GM12878 (cell line): Measurements from ENCODE around the gene NKX2-8. TPM values are rescaled to one million over a fixed set of nuclear protein-coding genes. Genes with fewer than 3 reads are reported as not detected.

Experiments
- CHD1 ChIP-seq: IDR thresholded peaks from 2 replicates; pipeline ENCODE4 v1.6.1; 2012; ENCODE audit warnings: low read depth, low read length, improper control_type of control experiment
- KAT2A ChIP-seq: conservative IDR thresholded peaks from 2 replicates; pipeline ENCODE4 v1.6.1; 2011; ENCODE audit warnings: low read depth, low read length; ENCODE audit not compliant: control insufficient read depth
- MEF2B ChIP-seq: fragments of 450-650 bp; IDR thresholded peaks from 2 replicates; pipeline ENCODE4 v1.6.1; 2018; ENCODE audit warnings: mild to moderate bottlenecking, moderate library complexity; ENCODE audit not compliant: partially characterized antibody, poor library complexity, severe bottlenecking
- MTA3 ChIP-seq: IDR thresholded peaks from 2 replicates; pipeline ENCODE4 v1.6.1; 2012; ENCODE audit warnings: low read length, inconsistent platforms, borderline replicate concordance
- RFX5 ChIP-seq: IDR thresholded peaks from 2 replicates; pipeline ENCODE4 v1.6.1; 2011; ENCODE audit warnings: low read depth, low read length, improper control_type of control experiment
- RUNX3 ChIP-seq: IDR thresholded peaks from 2 replicates; pipeline ENCODE4 v1.6.1; 2012; ENCODE audit warnings: low read length, inconsistent platforms
- SMC3 ChIP-seq: IDR thresholded peaks from 2 replicates; pipeline ENCODE4 v1.6.1; 2011; ENCODE audit warnings: low read length, improper control_type of control experiment, borderline replicate concordance
- TARDBP ChIP-seq: IDR thresholded peaks from 2 replicates; pipeline ENCODE4 v1.6.1; 2016; ENCODE audit warnings: borderline replicate concordance
- TCF3 ChIP-seq: IDR thresholded peaks from 2 replicates; pipeline ENCODE4 v1.6.1; 2012; ENCODE audit warnings: low read depth, mild to moderate bottlenecking, low read length, borderline replicate concordance; ENCODE audit not compliant: insufficient read depth
- ZNF217 ChIP-seq: fragments of 450-650 bp; IDR thresholded peaks from 2 replicates; pipeline ENCODE4 v1.6.1; 2017; ENCODE audit warnings: antibody characterized with exemption, mild to moderate bottlenecking
- polyA plus RNA-seq, 11 experiments: library from polyadenylated mRNA; depleted of rRNA in 4 of 11; unstranded in 6 of 11; stranded (reverse) in 5 of 11; fragments of >200 nt; fragmentation: Nextera tagmentation in 4 of 11; fragmentation: Illumina TruSeq in 1 of 11; extraction: Ambion mirVana in 4 of 11; extraction: Trizol in 1 of 11; gene quantifications; 1 replicate in 1 of 11; 2 replicates in 10 of 11; pipeline versions ENCODE4 v1.2.1 to v1.2.3, GENCODE V29; 2011 to 2016; ENCODE audit warnings: inconsistent platforms in 2 of 11, missing spikeins in 2 of 11, low read depth in 1 of 11
- total RNA-seq, 4 experiments: library from RNA; depleted of rRNA in 3 of 4; stranded (reverse); fragments of >200 nt in 3 of 4; fragmentation: Illumina TruSeq in 1 of 4; extraction: Trizol in 1 of 4; gene quantifications; 2 replicates each; pipeline versions ENCODE4 v1.2.1 to v1.2.3, GENCODE V29; 2013 to 2021
- TF ChIP-seq, protein P1 (sequence below): fragments of 450-650 bp; IDR thresholded peaks from 2 replicates; pipeline ENCODE4 v1.6.1; 2018; ENCODE audit warnings: mild to moderate bottlenecking, low read depth, moderate library complexity; ENCODE audit not compliant: partially characterized antibody

NKX2-8 gene
- total and polyA plus RNA-seq, 10 of the 15 experiments (the other 5 are each of a cell fraction or from before 2014, with no cell fraction given): not detected

DNA sequence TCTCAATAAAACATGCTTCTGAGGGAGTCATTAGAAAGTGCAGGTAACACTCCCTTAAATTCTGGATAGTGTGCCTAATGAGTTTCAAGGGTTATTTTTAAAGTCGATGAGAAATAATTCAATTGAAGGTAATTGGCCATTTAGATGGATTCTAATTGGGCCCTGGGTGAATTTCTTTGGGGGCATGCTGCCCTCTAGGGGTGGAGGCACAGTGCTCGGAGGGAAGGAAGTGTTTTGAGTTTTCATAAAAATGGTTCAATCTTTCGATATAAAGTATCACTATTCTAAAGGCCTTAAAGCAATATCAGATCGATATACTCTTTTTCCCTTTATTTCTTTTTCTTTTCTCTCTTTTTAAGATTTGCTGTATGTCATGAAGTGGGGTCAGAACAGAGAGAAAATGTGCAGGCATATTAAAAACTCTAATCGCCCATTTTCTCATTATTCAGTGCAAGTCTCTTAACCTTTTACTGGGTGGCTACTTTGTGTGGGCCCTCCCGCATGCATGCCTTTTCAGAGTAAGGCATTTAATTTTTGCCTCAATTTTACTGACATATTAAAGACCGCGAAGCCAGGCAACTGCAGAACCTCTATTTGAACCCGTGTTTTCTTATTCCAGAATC is 25.5 kb downstream of the NKX2-8 start (continued):
- TF ChIP-seq, protein P1, sequence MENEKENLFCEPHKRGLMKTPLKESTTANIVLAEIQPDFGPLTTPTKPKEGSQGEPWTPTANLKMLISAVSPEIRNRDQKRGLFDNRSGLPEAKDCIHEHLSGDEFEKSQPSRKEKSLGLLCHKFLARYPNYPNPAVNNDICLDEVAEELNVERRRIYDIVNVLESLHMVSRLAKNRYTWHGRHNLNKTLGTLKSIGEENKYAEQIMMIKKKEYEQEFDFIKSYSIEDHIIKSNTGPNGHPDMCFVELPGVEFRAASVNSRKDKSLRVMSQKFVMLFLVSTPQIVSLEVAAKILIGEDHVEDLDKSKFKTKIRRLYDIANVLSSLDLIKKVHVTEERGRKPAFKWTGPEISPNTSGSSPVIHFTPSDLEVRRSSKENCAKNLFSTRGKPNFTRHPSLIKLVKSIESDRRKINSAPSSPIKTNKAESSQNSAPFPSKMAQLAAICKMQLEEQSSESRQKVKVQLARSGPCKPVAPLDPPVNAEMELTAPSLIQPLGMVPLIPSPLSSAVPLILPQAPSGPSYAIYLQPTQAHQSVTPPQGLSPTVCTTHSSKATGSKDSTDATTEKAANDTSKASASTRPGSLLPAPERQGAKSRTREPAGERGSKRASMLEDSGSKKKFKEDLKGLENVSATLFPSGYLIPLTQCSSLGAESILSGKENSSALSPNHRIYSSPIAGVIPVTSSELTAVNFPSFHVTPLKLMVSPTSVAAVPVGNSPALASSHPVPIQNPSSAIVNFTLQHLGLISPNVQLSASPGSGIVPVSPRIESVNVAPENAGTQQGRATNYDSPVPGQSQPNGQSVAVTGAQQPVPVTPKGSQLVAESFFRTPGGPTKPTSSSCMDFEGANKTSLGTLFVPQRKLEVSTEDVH: no peak
- TF ChIP-seq SMC3 (peak; percentile 36; the same call in 1 of the 2 replicates), KAT2A (no peak), ZNF217 (no peak), MEF2B (no peak), MTA3 (no peak), CHD1 (no peak), TARDBP (no peak), TCF3 (no peak), RUNX3 (no peak), RFX5 (no peak)
- TF ChIP-seq, all 136 proteins: peak for 3
